NCI-H774 (cell line): ENCODE measurements around the gene CNPPD1.

Source experiments
- DNase-seq: peaks from one replicate; lab custom pipeline; 2025; lab: John Stamatoyannopoulos, UW

Gene CNPPD1

GRCh38 chr2:219176818-219177551 is at the start of gene CNPPD1:
CNPPD1 (minus strand) TSS chr2:219176925; CDS start chr2:219176828, 97 bp downstream.
- peak; percentile 84 for DNase-seq

- no peak for DNase-seq
Observed at GRCh38 chr2:219225350-219225749, 48.6 kb upstream of the CNPPD1 start.

- no peak for DNase-seq
Observed at GRCh38 chr2:219223831-219224610, 47.3 kb upstream of the CNPPD1 start.

- DNase-seq: no peak
Observed at GRCh38 chr2:219221957-219222518, 45.3 kb upstream of the CNPPD1 start.

DNA sequence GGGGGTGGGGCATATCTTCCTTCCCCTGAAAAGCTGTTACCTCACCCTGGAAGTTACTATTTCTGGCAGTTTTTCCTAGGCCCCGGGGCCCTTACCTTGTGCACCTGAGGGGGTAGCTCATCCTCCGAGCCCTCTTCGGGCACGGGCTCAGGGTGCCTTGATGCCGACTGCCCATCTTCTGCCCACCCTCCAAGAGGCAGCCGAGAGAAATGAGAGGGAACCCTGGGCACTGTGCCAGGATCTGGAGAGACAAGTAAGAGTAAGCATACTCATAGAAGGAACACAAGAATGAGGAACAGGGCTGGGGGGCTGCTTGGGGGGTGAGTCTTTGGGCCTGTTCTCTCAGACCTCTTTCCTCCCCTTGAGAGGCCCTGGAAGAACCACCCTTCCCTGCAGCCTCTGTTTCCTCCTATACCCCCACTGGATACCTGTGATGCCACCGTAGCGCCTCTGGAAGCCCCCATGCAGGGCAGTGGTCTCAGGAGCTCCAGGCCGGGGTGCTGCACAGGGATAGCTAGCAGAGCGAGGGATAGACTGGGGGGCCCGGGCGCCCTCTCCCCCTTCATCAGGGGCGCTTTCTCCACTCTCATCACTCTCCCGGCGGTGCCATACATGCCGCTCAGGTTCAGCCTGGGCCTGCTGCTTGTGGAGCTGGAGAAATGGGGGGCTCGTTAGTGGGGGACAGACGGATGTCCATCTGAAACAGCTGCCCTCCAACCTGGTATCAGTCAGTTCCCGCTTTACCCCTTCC is 44.1 kb upstream of the CNPPD1 start:
- no peak for DNase-seq

DNA sequence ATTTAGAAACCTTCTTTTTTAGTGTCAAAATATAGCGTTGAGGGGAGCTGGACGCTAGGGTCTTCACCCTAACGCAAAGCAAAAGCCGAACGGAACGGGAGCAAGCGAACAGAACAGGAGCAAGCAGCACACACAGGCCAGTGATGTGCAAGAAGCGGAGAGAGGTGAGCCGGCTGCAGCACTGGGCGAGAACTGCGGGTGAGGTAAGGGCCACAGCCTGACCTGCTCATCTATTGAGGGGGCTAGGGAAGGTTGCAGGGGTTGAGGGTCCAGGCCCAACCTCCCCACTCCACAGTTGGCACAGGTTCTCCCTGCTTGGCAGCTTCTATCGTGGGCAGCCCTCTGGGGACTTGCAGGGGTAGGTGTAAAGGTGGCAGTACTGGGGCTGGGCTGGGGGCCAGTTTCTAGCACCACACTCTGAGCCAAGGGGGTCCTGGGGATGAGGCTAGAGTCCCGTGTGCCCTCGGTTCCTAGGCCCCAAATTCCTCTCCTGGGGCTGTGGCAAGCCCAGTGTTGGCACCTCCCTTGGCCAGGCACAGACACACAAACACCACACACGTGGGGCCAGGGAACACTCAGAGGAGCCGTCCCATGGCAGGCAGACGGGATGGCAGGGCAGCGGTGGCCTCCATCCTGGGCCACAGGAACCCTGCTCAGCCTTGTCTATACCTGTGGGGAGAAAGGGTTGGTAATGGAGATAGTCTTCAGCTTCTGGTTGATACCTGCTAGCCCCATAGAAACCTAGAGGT is 43.2 kb upstream of the CNPPD1 start:
- DNase-seq: no peak

DNA sequence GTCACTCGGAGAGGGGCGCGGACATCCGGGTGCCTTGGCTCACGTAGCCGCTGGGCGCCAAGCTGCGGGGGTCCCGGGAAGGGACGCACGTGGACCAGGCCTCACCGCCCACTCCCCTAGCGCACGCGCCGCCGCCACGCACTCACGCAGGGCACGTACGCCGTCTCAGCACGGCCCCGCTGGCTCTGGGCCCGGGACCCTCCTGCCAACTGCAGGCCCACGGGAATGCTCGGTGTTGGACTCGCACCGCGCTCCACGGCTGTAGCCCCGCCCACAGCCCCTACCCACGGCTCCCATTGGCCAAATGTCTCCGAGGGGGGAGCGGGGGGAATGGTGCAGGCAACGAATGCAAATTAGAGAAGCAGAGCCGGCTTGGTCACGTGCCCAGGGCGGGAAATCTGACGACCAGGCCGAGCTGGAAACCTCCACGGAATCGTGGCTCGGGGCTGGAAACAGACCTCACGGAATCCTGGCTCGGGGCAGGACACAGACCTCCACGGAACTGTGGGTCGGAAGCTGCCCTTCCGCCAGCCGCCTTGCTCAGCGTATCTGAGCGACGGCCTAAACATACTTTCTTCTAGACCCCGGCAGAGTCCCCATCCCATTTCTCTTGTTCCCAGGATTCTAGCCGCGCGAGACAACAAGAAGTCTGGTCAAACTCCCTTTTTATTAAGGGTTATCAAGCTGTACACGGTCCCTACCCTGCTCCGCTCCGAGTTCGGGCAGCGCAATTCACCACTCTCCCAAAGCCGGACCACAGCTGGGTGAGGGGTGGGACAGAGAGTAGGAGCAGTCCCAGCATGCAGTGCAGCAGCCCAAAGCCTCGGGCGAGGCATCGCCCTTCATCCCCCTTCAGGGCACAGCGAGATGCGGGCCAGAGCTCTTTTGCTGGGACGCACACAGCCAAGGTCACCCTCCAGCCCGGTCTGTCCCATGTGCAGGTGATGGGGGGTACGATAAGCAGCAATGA is 42.3 kb upstream of the CNPPD1 start, which contains the start of gene ABCB6:
Gene ABCB6 (minus strand): TSS at position 227 of the 970 bp plus-strand sequence. CDS start 285 bp downstream, outside the sequence.
- DNase-seq: peak; percentile 89

DNA sequence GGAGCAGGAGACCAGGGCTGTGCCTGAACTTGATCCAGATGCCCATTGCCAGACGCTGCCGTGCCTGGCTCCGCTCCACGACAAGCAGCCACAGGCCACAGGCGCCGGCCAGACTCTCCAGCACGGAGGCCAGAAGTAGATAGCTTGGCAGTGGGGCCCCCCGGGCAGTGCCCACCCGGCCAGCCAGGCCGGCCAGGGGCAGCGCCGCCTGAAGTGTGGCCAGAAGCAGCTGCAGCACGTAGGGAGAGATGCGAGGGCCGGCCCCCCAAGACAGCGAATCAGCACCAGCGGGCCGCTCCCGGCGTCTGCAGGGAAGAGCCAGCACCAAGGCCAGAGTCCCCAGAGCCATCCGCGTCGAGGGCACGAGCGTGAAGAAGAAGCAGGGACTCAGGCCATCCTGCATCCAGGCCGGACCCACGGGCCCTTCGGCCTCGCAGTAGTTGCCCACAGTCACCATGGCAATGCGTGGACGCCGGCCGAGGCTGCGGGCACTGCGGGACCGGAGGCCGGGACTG is 41.5 kb upstream of the CNPPD1 start:
- DNase-seq: peak; percentile 69

DNA sequence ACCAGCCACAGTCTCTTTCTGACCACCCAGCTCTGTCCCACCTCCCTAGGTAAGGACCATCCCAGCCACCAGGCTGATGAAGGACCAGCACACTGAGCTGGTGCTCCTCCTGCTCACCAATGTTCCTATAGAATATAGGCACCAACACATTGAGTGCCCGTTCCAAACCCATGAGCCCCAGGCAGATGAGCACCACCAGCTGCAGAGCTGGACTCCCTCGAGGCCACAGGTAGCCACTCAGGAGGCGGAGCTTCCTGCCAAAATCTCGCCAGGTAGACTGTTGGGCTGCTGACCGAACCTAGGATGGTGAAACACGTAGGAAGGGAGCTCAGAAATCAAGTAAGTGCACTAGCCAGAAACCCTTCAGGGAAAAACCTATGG is 39.8 kb upstream of the CNPPD1 start:
- no peak for DNase-seq

- DNase-seq: no peak
Observed at GRCh38 chr2:219215871-219216534, 39.3 kb upstream of the CNPPD1 start.

GRCh38 chr2:219214786-219215185 is 38.1 kb upstream of the CNPPD1 start:
- DNase-seq: no peak

GRCh38 chr2:219214141-219214540 is 37.4 kb upstream of the CNPPD1 start:
- DNase-seq: no peak

GRCh38 chr2:219213486-219214071 is 36.9 kb upstream of the CNPPD1 start:
- no peak for DNase-seq

- no peak for DNase-seq
Observed at GRCh38 chr2:219213026-219213415, 36.3 kb upstream of the CNPPD1 start.

- DNase-seq: no peak
Observed at GRCh38 chr2:219210886-219211362, 34.2 kb upstream of the CNPPD1 start.

GRCh38 chr2:219210196-219210885 is 33.6 kb upstream of the CNPPD1 start:
- DNase-seq: no peak

GRCh38 chr2:219209236-219210195 is 32.8 kb upstream of the CNPPD1 start:
- no peak for DNase-seq
